ENCODE data around the gene REV1. TPM values are rescaled to one million over a fixed set of nuclear protein-coding genes. Genes with fewer than 3 reads are reported as not detected.

Gene REV1
- polyA plus RNA-seq (2013, experiment 1 of 4): 37.7 TPM
- polyA plus RNA-seq (2013, experiment 2 of 4): 33.8 TPM
- polyA plus RNA-seq (2013, experiment 3 of 4): 27.9 TPM
- polyA plus RNA-seq (2013, experiment 4 of 4): 27.7 TPM

- no peaks in the 10 kb centered on the region for H3K9me3 ChIP-seq (ENCODE audit: control insufficient read depth, low read length)
- H3K4me3 ChIP-seq (ENCODE audit: insufficient read depth, low read depth, low read length): peak within 1 kb of the TSS; percentile 91
- 0% methylated on average over 113 of the region's 113 CpGs for WGBS, 2 experiments
- no peaks in the 10 kb centered on the region for H3K27me3 ChIP-seq (ENCODE audit: control insufficient read depth, insufficient read depth, low read length, poor library complexity, severe bottlenecking)
- no peaks in the 10 kb centered on the region for H3K36me3 ChIP-seq (ENCODE audit: control insufficient read depth, insufficient read depth, low read length)
- peak within 1 kb of the TSS; percentile 93 for H3K27ac ChIP-seq (ENCODE audit: insufficient read depth, low read depth, low read length, poor library complexity, severe bottlenecking)
- H3K4me1 ChIP-seq (ENCODE audit: control insufficient read depth, insufficient read depth, low read length): no peaks in the 10 kb centered on the region
Measured at GRCh38 chr2:99489761-99490622, at the start of gene REV1. Gene REV1 (minus strand): TSS chr2:99490017. CDS start chr2:99464975, 25,042 bp downstream.

GRCh38 chr2:99537910-99538485, 48.2 kb upstream of the REV1 start:
- Histone ChIP-seq H3K27me3 (ENCODE audit: control insufficient read depth, insufficient read depth, low read length, poor library complexity, severe bottlenecking) (peaks cover 3% of the 10 kb centered on the region), H3K4me3 (ENCODE audit: insufficient read depth, low read depth, low read length) (no peak overlapping the region), H3K27ac (ENCODE audit: insufficient read depth, low read depth, low read length, poor library complexity, severe bottlenecking) (no peak overlapping the region), H3K4me1 (ENCODE audit: control insufficient read depth, insufficient read depth, low read length) (no peaks in the 10 kb centered on the region), H3K9me3 (ENCODE audit: control insufficient read depth, low read length) (no peaks in the 10 kb centered on the region), H3K36me3 (ENCODE audit: control insufficient read depth, insufficient read depth, low read length) (no peaks in the 10 kb centered on the region)
- 85 to 98% methylated on average over 4 of the region's 4 CpGs for WGBS, 2 experiments

- H3K36me3 ChIP-seq (ENCODE audit: control insufficient read depth, insufficient read depth, low read length): no peaks in the 10 kb centered on the region
- 77 to 84% methylated on average over 2 of the region's 2 CpGs for WGBS, 2 experiments
- no peaks in the 10 kb centered on the region for H3K9me3 ChIP-seq (ENCODE audit: control insufficient read depth, low read length)
- peaks cover 64% of the 10 kb centered on the region for H3K27me3 ChIP-seq (ENCODE audit: control insufficient read depth, insufficient read depth, low read length, poor library complexity, severe bottlenecking)
- H3K27ac ChIP-seq (ENCODE audit: insufficient read depth, low read depth, low read length, poor library complexity, severe bottlenecking): no peak overlapping the region
- no peaks in the 10 kb centered on the region for H3K4me1 ChIP-seq (ENCODE audit: control insufficient read depth, insufficient read depth, low read length)
- H3K4me3 ChIP-seq (ENCODE audit: insufficient read depth, low read depth, low read length): no peak overlapping the region
Measured at GRCh38 chr2:99524056-99524455, 34.2 kb upstream of the REV1 start.

GRCh38 chr2:99522157-99522556, 32.3 kb upstream of the REV1 start:
- peaks cover 49% of the 10 kb centered on the region for H3K27me3 ChIP-seq (ENCODE audit: control insufficient read depth, insufficient read depth, low read length, poor library complexity, severe bottlenecking)
- 94 to 98% methylated on average over 2 of the region's 2 CpGs for whole genome bisulfite sequencing, 2 experiments

GRCh38 chr2:99520813-99521212, 31.0 kb upstream of the REV1 start:
- Histone ChIP-seq H3K9me3 (ENCODE audit: control insufficient read depth, low read length) (no peaks in the 10 kb centered on the region), H3K36me3 (ENCODE audit: control insufficient read depth, insufficient read depth, low read length) (no peaks in the 10 kb centered on the region), H3K4me3 (ENCODE audit: insufficient read depth, low read depth, low read length) (no peak overlapping the region), H3K27ac (ENCODE audit: insufficient read depth, low read depth, low read length, poor library complexity, severe bottlenecking) (no peak overlapping the region), H3K27me3 (ENCODE audit: control insufficient read depth, insufficient read depth, low read length, poor library complexity, severe bottlenecking) (peaks cover 38% of the 10 kb centered on the region), H3K4me1 (ENCODE audit: control insufficient read depth, insufficient read depth, low read length) (no peaks in the 10 kb centered on the region)
- 90 to 95% methylated on average over 3 of the region's 3 CpGs for WGBS, 2 experiments

More at GRCh38 chr2:99522157-99522556, 32.3 kb upstream of the REV1 start:
- Histone ChIP-seq H3K9me3 (ENCODE audit: control insufficient read depth, low read length) (no peaks in the 10 kb centered on the region), H3K4me3 (ENCODE audit: insufficient read depth, low read depth, low read length) (no peak overlapping the region), H3K4me1 (ENCODE audit: control insufficient read depth, insufficient read depth, low read length) (no peaks in the 10 kb centered on the region), H3K27ac (ENCODE audit: insufficient read depth, low read depth, low read length, poor library complexity, severe bottlenecking) (no peak overlapping the region), H3K36me3 (ENCODE audit: control insufficient read depth, insufficient read depth, low read length) (no peaks in the 10 kb centered on the region)

- Histone ChIP-seq H3K4me3 (ENCODE audit: insufficient read depth, low read depth, low read length) (no peak overlapping the region), H3K27me3 (ENCODE audit: control insufficient read depth, insufficient read depth, low read length, poor library complexity, severe bottlenecking) (peaks cover 32% of the 10 kb centered on the region), H3K9me3 (ENCODE audit: control insufficient read depth, low read length) (no peaks in the 10 kb centered on the region), H3K27ac (ENCODE audit: insufficient read depth, low read depth, low read length, poor library complexity, severe bottlenecking) (no peak overlapping the region), H3K36me3 (ENCODE audit: control insufficient read depth, insufficient read depth, low read length) (no peaks in the 10 kb centered on the region), H3K4me1 (ENCODE audit: control insufficient read depth, insufficient read depth, low read length) (no peaks in the 10 kb centered on the region)
- 94 to 96% methylated on average over 4 of the region's 4 CpGs for WGBS, 2 experiments
Measured at GRCh38 chr2:99520195-99520594, 30.4 kb upstream of the REV1 start.

GRCh38 chr2:99514357-99514756, 24.5 kb upstream of the REV1 start:
- H3K36me3 ChIP-seq (ENCODE audit: control insufficient read depth, insufficient read depth, low read length): no peaks in the 10 kb centered on the region
- no peak overlapping the region for H3K4me3 ChIP-seq (ENCODE audit: insufficient read depth, low read depth, low read length)
- no peak overlapping the region for H3K27ac ChIP-seq (ENCODE audit: insufficient read depth, low read depth, low read length, poor library complexity, severe bottlenecking)
- H3K4me1 ChIP-seq (ENCODE audit: control insufficient read depth, insufficient read depth, low read length): no peaks in the 10 kb centered on the region
- peaks cover 8% of the 10 kb centered on the region for H3K27me3 ChIP-seq (ENCODE audit: control insufficient read depth, insufficient read depth, low read length, poor library complexity, severe bottlenecking)
- no peaks in the 10 kb centered on the region for H3K9me3 ChIP-seq (ENCODE audit: control insufficient read depth, low read length)
- WGBS, 2 experiments: 86 to 94% methylated on average over 4 of the region's 4 CpGs

- no peak overlapping the region for H3K4me3 ChIP-seq (ENCODE audit: insufficient read depth, low read depth, low read length)
- 75 to 100% methylated on average over 1 of the region's 1 CpG for WGBS, 2 experiments
- no peaks in the 10 kb centered on the region for H3K9me3 ChIP-seq (ENCODE audit: control insufficient read depth, low read length)
Measured at GRCh38 chr2:99512181-99512591, 22.4 kb upstream of the REV1 start.

GRCh38 chr2:99509387-99509786, 19.6 kb upstream of the REV1 start:
- H3K27me3 ChIP-seq (ENCODE audit: control insufficient read depth, insufficient read depth, low read length, poor library complexity, severe bottlenecking): peaks cover 3% of the 10 kb centered on the region
- no peaks in the 10 kb centered on the region for H3K4me1 ChIP-seq (ENCODE audit: control insufficient read depth, insufficient read depth, low read length)
- no peaks in the 10 kb centered on the region for H3K9me3 ChIP-seq (ENCODE audit: control insufficient read depth, low read length)
- H3K4me3 ChIP-seq (ENCODE audit: insufficient read depth, low read depth, low read length): no peak overlapping the region
- no peaks in the 10 kb centered on the region for H3K36me3 ChIP-seq (ENCODE audit: control insufficient read depth, insufficient read depth, low read length)
- 89 to 94% methylated on average over 4 of the region's 4 CpGs for WGBS, 2 experiments
- H3K27ac ChIP-seq (ENCODE audit: insufficient read depth, low read depth, low read length, poor library complexity, severe bottlenecking): no peak overlapping the region

More at GRCh38 chr2:99512181-99512591, 22.4 kb upstream of the REV1 start:
- Histone ChIP-seq H3K4me1 (ENCODE audit: control insufficient read depth, insufficient read depth, low read length) (no peaks in the 10 kb centered on the region), H3K27me3 (ENCODE audit: control insufficient read depth, insufficient read depth, low read length, poor library complexity, severe bottlenecking) (peaks cover 5% of the 10 kb centered on the region), H3K27ac (ENCODE audit: insufficient read depth, low read depth, low read length, poor library complexity, severe bottlenecking) (no peak overlapping the region), H3K36me3 (ENCODE audit: control insufficient read depth, insufficient read depth, low read length) (no peaks in the 10 kb centered on the region)
